Measurements from ENCODE around the gene CCDC92B. TPM values are rescaled to one million over a fixed set of nuclear protein-coding genes. Genes with fewer than 3 reads are reported as not detected.
A peak's percentile ranks its signal among the peaks of the same experiment; 100 is the strongest.

CCDC92B gene
- total and polyA plus RNA-seq, 9 of the 15 experiments (the other 6 are each of a cell fraction or from before 2014, with no cell fraction given): not detected

GRCh38 chr17:2724784-2725164, 24.7 kb downstream of the CCDC92B start (continued):
- no peak for TF ChIP-seq PTTG1 (tag; IDR thresholded peaks at IDR 0.05; ENCODE audit: low read depth)
- TF ChIP-seq CHD4 (IDR thresholded peaks at IDR 0.05; ENCODE audit: insufficient read depth, insufficient replicate concordance, low read depth, low read length, poor library complexity, severe bottlenecking): no peak
- TF ChIP-seq ETV6 (IDR thresholded peaks at IDR 0.05; ENCODE audit: borderline replicate concordance in 1 of 2, low read depth in 2 of 2, low read length in 1 of 2): no peak
- no peak for TF ChIP-seq ETV6 (CRISPR knock-in tag; IDR thresholded peaks at IDR 0.05; ENCODE audit: borderline replicate concordance)

DNA sequence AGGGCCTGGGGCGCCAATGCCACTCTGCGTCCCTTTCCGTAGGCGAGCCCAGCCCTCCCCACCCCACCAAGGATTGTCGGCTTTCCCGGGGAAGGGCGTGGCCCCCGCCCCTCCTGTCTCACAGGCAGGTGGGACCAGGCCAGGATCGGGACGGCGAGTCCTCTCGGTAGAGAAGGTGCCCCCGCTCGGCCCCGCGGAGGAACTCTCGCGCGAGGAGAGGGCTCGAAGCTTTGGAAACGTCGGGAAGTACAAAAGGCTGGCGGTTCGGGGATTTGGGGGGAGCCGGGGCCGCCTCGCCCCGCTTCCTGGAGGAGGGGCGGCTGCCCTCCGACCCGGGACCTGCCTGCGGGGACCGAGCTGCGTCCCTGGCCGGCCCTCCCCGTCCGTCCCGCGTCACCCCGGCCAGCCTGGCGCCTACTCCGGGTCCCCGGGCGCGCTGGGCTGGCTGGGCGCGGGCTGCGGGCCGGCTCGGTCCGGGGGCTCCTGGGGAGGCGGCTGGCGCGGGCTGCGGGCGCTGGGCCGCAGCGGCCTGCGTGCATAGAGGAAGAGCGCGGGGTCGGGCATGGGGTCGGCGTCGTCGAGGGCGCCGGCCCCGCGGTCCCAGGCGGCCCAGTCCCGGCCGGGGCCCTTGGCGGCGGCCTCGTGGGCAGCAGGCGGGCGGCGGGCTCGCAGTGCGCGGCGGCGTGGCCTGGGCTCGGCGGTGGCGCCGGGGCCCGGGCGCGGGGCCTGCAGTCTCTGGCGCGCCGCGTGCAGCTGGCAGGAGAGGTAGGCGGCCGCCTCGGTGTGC, 25.3 kb downstream of the CCDC92B start:
- Histone ChIP-seq H3K79me2 (ENCODE audit: control insufficient read depth, insufficient read depth, low read length) (no peaks in the 10 kb centered on the region), H3K4me3 (no peak overlapping the region), H3K9me3 (replicated peaks; ENCODE audit: control insufficient read depth, insufficient read depth, low read depth, low read length) (no peaks in the 10 kb centered on the region), H3K9me1 (ENCODE audit: control insufficient read depth, insufficient read depth, low read length) (no peaks in the 10 kb centered on the region), H3K36me3 (ENCODE audit: control insufficient read depth, insufficient read depth, low read length) (no peaks in the 10 kb centered on the region), H3K27me3 (ENCODE audit: control insufficient read depth in 2 of 2, insufficient read depth in 2 of 2, low read length in 2 of 2) (peaks cover 0 to 10% of the 10 kb centered on the region in 2 experiments; a peak in 2 of 5 replicates), H3K4me2 (ENCODE audit: insufficient read depth, low read length) (no peak overlapping the region), H3K9ac (ENCODE audit: insufficient read depth in 1 of 2, low read depth in 2 of 2, low read length in 2 of 2) (no peak overlapping the region), H3K27ac (ENCODE audit: extremely low read depth, low read depth, low read length) (no peak overlapping the region), H2AFZ (ENCODE audit: low read depth, low read length) (no peak overlapping the region), H4K20me1 (replicated peaks; ENCODE audit: control insufficient read depth, insufficient read depth, low read length) (0 out of 2 replicates have a peak, but pooled peaks cover 4% of the 10 kb centered on the region), H3K4me1 (replicated peaks in 1 of 2; ENCODE audit: control insufficient read depth in 2 of 2, insufficient read depth in 2 of 2, low read length in 2 of 2) (peaks cover 0 to 25% of the 10 kb centered on the region in 2 experiments; a peak in 3 of 5 replicates)
- intact Hi-C loops (cut with micrococcal nuclease): no loop called here
- WGBS (ENCODE audit: insufficient coverage, low coverage, missing lambda C conversion rate): 34% methylated on average over 8 of the region's 98 CpGs
- ChIA-PET POLR2A (interaction anchor here (0.6 to 1.0 kb wide), 3 partner anchors 9 to 573 kb away, joined by 3 to 4 read pairs (median 3); no protein-coding TSS in a partner anchor), CTCF (ENCODE audit: low intra/inter-chr PET ratio) (no interaction called here)
- ATAC-seq: no peak
- peak in 2 of 4 experiments; percentile 37 to 39 for DNase-seq (ENCODE audit: extremely low read depth in 1 of 4, low spot score in 3 of 4)
- in situ Hi-C loops (cut with MboI): no loop called here
- no peak for FAIRE-seq
- no TSS peak for BruUV-seq (replicated peaks)
- TF ChIP-seq SAP30 (IDR thresholded peaks at IDR 0.05; ENCODE audit: borderline replicate concordance, insufficient read depth, low read depth, low read length, poor library complexity, severe bottlenecking) (no peak), CBX5 (IDR thresholded peaks at IDR 0.05; ENCODE audit: borderline replicate concordance, low read depth) (no peak), THRB (CRISPR knock-in tag; conservative IDR thresholded peaks at IDR 0.05) (no peak), THAP7 (CRISPR knock-in tag; IDR thresholded peaks at IDR 0.05) (no peak)
